HFFc6 (cell line): ENCODE data around the gene LGR6. TPM values are rescaled to one million over a fixed set of nuclear protein-coding genes. Genes with fewer than 3 reads are reported as not detected.

Experiments used
- DNase-seq: peaks from one replicate; pipeline ENCODE4 v3.0.0-alpha.2; 2018
- H3K27ac Mint-ChIP-seq: 2 replicates; pipeline ENCODE4 v1.8.0; 2020; ENCODE audit warnings: mild to moderate bottlenecking, mixed read lengths
- H3K27me3 Mint-ChIP-seq: 2 replicates; pipeline ENCODE4 v1.8.0; 2021; ENCODE audit warnings: mild to moderate bottlenecking, moderate library complexity, mixed read lengths; ENCODE audit not compliant: insufficient read depth
- H3K36me3 Mint-ChIP-seq: 2 replicates; pipeline ENCODE4 v1.8.0; 2021; ENCODE audit warnings: low read depth, mixed read lengths
- H3K4me1 Mint-ChIP-seq: 2 replicates; pipeline ENCODE4 v1.8.0; 2020; ENCODE audit warnings: low read depth, mixed read lengths
- H3K4me3 Mint-ChIP-seq: 2 replicates; pipeline ENCODE4 v1.8.0; 2020; ENCODE audit warnings: mild to moderate bottlenecking, moderate library complexity, mixed read lengths
- H3K9me3 Mint-ChIP-seq: 2 replicates; pipeline ENCODE4 v1.8.0; 2020; ENCODE audit warnings: mild to moderate bottlenecking, mixed read lengths
- total RNA-seq, 6 experiments: library from RNA; stranded (reverse); fragmentation: NEBNext Ultra II Directional; extraction: Animal tissue kit (Norgen Biotek cat#: 25700); gene quantifications; 2 replicates in 1 of 6; 3 replicates in 5 of 6; pipeline ENCODE4 v1.2.3, GENCODE V29; 2021
- TF ChIP-seq, protein P1 (sequence below): fragments of 200-600 bp; sonication (generic); IDR thresholded peaks from 2 replicates; pipeline ENCODE4 v1.5.0; 2021; ENCODE audit warnings: antibody characterized with exemption, mild to moderate bottlenecking

Gene LGR6
- total RNA-seq, 6 experiments from 2014 or later, result not detected

DNA sequence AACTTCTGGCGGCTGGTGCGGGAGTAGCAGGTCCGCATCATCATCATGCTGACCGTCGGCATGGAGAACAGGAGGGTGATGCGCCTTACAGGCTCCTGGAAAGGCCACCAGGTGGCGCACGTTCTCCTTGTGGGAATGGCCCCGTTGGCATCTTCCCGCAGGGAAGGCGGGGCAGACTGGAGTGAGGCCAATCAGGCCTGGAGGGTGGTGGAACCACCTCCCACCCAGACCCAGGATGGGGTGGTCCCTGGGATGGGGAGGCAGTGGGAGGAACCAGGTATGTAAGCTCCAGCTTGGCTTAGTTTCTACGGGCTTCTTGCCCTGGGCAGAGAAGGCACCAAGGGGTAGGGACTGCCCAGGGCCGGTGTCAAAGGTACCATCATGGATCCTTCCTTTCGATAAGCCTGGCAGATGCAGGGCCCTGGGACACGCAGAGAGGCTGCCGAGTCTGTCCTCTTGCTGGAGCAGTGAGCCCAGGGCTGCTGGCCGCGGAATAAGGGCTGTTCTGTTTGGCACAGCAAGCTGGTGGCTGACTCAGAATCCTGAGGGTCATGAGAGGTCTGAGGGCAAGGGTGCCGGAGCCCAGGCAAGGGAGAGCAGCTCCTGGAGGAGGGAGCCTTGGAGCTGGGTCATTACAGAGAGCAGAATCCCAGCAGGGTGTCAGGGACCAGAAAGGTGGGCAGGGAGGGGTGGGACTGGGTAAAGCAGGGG, 8.7 kb upstream of the LGR6 start:
- H3K9me3 Mint-ChIP-seq, result no peaks in the 10 kb centered on the region
- no peaks in the 10 kb centered on the region for H3K36me3 Mint-ChIP-seq
- peaks cover 8% of the 10 kb centered on the region; the same call in 1 of the 2 replicates for H3K4me1 Mint-ChIP-seq
- H3K27ac Mint-ChIP-seq, result no peak overlapping the region
- DNase-seq, result peak; percentile 85
- no peak overlapping the region for H3K4me3 Mint-ChIP-seq
- TF ChIP-seq, protein P1, sequence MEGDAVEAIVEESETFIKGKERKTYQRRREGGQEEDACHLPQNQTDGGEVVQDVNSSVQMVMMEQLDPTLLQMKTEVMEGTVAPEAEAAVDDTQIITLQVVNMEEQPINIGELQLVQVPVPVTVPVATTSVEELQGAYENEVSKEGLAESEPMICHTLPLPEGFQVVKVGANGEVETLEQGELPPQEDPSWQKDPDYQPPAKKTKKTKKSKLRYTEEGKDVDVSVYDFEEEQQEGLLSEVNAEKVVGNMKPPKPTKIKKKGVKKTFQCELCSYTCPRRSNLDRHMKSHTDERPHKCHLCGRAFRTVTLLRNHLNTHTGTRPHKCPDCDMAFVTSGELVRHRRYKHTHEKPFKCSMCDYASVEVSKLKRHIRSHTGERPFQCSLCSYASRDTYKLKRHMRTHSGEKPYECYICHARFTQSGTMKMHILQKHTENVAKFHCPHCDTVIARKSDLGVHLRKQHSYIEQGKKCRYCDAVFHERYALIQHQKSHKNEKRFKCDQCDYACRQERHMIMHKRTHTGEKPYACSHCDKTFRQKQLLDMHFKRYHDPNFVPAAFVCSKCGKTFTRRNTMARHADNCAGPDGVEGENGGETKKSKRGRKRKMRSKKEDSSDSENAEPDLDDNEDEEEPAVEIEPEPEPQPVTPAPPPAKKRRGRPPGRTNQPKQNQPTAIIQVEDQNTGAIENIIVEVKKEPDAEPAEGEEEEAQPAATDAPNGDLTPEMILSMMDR, result peak; percentile 94
- peaks cover 57% of the 10 kb centered on the region for H3K27me3 Mint-ChIP-seq

- Mint-ChIP-seq H3K4me1 (peaks cover 8% of the 10 kb centered on the region; the same call in 1 of the 2 replicates), H3K27me3 (peaks cover 47% of the 10 kb centered on the region), H3K27ac (no peak overlapping the region), H3K36me3 (no peaks in the 10 kb centered on the region), H3K9me3 (no peaks in the 10 kb centered on the region), H3K4me3 (no peak overlapping the region)
- TF ChIP-seq, protein P1, result no peak
- DNase-seq, result no peak
These were observed 7.3 kb upstream of the LGR6 start for GRCh38 chr1:202186327-202186726.

DNA sequence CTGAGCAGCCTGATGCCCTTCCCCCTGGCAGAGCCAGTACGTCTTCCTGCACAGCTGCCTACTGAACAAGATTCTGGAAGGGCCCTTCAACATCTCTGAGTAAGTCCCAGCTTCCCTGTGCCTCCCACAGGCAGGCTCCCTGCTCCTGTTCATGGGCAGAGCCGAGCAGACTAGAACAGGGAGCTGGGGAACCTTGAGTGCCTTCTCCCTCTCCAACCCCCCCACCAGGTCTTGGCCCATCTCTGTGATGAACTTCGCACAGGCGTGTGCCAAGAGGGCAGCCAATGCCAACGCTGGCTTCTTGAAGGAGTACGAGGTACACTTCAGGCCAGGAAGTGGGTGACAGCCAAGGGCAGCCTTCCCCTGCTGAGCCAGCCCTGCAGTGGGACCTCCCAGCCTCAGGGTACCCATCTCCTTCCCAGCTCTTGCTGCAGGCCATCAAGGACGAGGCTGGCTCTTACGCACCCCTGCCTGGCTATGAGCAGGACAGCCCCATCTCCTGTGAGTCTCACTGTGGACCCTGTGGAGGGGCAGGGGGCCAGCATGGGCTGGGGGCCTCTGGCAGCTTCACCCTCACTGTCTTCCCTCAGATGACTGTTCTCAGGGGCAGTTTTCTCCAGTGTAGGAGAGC, 6.4 kb upstream of the LGR6 start:
- TF ChIP-seq, protein P1, result no peak
- H3K4me3 Mint-ChIP-seq, result no peak overlapping the region
- no peak for DNase-seq
- H3K9me3 Mint-ChIP-seq, result no peaks in the 10 kb centered on the region
- H3K4me1 Mint-ChIP-seq, result peaks cover 8% of the 10 kb centered on the region; the same call in 1 of the 2 replicates
- H3K27ac Mint-ChIP-seq, result no peak overlapping the region
- H3K36me3 Mint-ChIP-seq, result no peaks in the 10 kb centered on the region
- peaks cover 41% of the 10 kb centered on the region for H3K27me3 Mint-ChIP-seq

DNA sequence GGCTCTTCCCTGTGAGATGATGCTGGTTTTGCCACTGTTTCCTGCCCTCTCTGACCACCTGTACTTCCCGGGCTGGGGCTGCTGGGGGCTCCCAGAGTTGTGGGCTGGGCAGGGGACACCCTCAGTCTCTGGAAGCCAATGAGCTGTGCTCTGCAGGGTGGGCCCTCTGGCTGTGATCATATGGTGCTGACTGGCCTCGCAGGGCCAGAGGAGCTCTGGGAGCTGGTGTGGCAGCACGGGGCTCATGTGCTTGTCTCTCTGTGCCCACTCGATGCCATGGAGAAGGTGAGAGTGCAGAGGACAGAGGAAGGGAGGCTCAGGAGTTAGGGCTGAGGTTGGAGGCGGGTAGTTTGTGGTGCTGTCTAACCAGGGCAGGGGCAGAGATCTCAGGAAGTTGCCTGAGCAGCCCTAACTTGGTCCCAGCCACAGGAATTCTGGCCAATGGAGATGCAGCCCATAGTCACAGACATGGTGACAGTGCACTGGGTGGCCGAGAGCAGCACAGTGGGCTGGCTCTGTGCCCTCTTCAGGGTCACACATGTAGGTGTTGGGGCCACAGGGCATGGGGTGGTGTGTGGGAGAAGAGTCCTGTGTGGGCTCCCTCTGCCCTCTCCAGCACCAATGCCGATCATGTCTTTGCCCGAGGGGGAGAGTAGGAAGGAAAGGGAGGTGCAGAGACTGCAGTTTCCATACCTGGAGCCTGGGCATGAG, 5.7 kb upstream of the LGR6 start:
- DNase-seq, result no peak
- Mint-ChIP-seq H3K9me3 (no peaks in the 10 kb centered on the region), H3K4me1 (peaks cover 8% of the 10 kb centered on the region; the same call in 1 of the 2 replicates), H3K36me3 (no peaks in the 10 kb centered on the region), H3K4me3 (no peak overlapping the region), H3K27me3 (peaks cover 41% of the 10 kb centered on the region), H3K27ac (no peak overlapping the region)
- TF ChIP-seq, protein P1, result no peak

DNA sequence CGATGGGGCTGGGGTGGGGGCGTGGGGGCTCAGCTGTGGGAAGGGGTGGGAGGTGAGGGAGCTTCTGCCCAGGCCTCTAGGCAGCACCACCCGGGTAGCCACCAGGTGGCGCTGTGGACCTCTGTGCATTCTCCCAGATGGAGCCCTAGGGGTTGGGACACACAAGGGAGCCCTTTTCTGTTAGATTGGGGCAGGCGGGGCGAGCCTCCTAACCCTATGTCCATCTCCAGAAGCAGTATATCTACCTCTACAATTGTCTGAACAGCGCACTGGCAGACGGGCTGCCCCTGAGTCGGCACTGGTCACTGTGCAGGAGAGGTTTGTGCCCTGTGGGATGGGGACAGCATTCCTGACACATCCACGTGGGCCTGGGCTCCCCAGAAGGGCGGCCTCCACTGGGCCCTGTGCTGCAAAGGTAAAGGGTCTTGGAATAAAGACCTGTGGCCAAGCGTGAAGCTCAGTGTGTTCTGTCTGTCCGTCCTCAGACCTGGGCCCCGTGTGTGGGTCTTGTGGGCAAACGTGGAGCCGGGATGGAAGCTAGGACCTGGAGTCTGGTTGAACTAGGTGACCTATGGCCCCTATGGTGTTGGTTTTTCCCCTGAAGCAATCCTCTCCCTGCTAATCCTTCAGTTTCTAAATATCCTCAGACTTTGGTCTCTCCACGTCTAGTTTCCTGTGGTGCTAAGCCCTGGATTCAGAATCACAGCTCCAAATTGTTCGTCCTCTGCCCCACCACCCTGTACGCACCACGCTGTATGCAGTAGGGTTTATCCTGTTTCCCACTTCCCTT, 4.4 kb upstream of the LGR6 start:
- TF ChIP-seq, protein P1, result peak; percentile 96
- no peaks in the 10 kb centered on the region for H3K9me3 Mint-ChIP-seq
- peaks cover 8% of the 10 kb centered on the region; the same call in 1 of the 2 replicates for H3K4me1 Mint-ChIP-seq
- peaks cover 39% of the 10 kb centered on the region for H3K27me3 Mint-ChIP-seq
- peak; percentile 47 for DNase-seq
- no peak overlapping the region for H3K27ac Mint-ChIP-seq
- no peaks in the 10 kb centered on the region for H3K36me3 Mint-ChIP-seq
- no peak overlapping the region for H3K4me3 Mint-ChIP-seq
